CD1c-positive myeloid dendritic cell (primary cell): Measurements from ENCODE around the gene SLC16A11.

Experiments
- DNase-seq: peaks from one replicate; pipeline ENCODE4 v3.0.0-alpha.2; 2016; ENCODE audit errors: extremely low spot score

Gene SLC16A11

GRCh38 chr17:7026471-7027115 is 17.3 kb downstream of the SLC16A11 start:
- DNase-seq, result no peak

- no peak for DNase-seq
Observed at GRCh38 chr17:7025245-7025644, 18.6 kb downstream of the SLC16A11 start.

- DNase-seq, result no peak
Observed at GRCh38 chr17:7024402-7024785, 19.5 kb downstream of the SLC16A11 start.

- DNase-seq, result peak; percentile 98
Observed at GRCh38 chr17:7023576-7024401, 20.1 kb downstream of the SLC16A11 start.

GRCh38 chr17:7022781-7023571 is 20.9 kb downstream of the SLC16A11 start, which contains the start of gene BCL6B:
TSS of gene BCL6B (plus strand) at chr17:7023050. CDS start at chr17:7023672, 622 bp downstream.
- DNase-seq, result no peak

GRCh38 chr17:7021993-7022778 is 21.7 kb downstream of the SLC16A11 start:
- peak; percentile 86 for DNase-seq

- no peak for DNase-seq
Observed at GRCh38 chr17:7020894-7021664, 22.8 kb downstream of the SLC16A11 start.

- DNase-seq, result no peak
Observed at GRCh38 chr17:7019839-7020519, 23.9 kb downstream of the SLC16A11 start.

GRCh38 chr17:7019367-7019766 is 24.5 kb downstream of the SLC16A11 start:
- DNase-seq, result no peak

- no peak for DNase-seq
Observed at GRCh38 chr17:7018331-7018964, 25.4 kb downstream of the SLC16A11 start.

GRCh38 chr17:7017827-7018200 is 26.1 kb downstream of the SLC16A11 start:
- DNase-seq, result no peak

- DNase-seq, result no peak
Observed at GRCh38 chr17:7016886-7017826, 26.7 kb downstream of the SLC16A11 start.

GRCh38 chr17:7016418-7016817 is 27.5 kb downstream of the SLC16A11 start:
- DNase-seq, result no peak

- peak; percentile 72 for DNase-seq
Observed at GRCh38 chr17:7014995-7015958, 28.6 kb downstream of the SLC16A11 start.

GRCh38 chr17:7014261-7014994 is 29.5 kb downstream of the SLC16A11 start:
- DNase-seq, result peak; percentile 99

GRCh38 chr17:7011942-7012254 is 32.0 kb downstream of the SLC16A11 start:
- DNase-seq, result no peak

GRCh38 chr17:7011415-7011814 is 32.5 kb downstream of the SLC16A11 start:
- DNase-seq, result no peak
